ENCODE measurements around the gene ALX1.

Gene ALX1

GRCh38 chr12:85280165-85280983 is at the start of gene ALX1:
Gene ALX1 (plus strand): TSS chr12:85280220. CDS start chr12:85280262, 42 bp downstream.
- no peak for DNase-seq

- no peak for DNase-seq
Measured at GRCh38 chr12:85237327-85237726, 42.7 kb upstream of the ALX1 start.

- no peak for DNase-seq
Measured at GRCh38 chr12:85244561-85244960, 35.5 kb upstream of the ALX1 start.

GRCh38 chr12:85253853-85254252 is 26.2 kb upstream of the ALX1 start:
- no peak for DNase-seq

- DNase-seq: no peak
Measured at GRCh38 chr12:85257671-85258070, 22.3 kb upstream of the ALX1 start.

- no peak for DNase-seq
Measured at GRCh38 chr12:85260447-85260846, 19.6 kb upstream of the ALX1 start.

- no peak for DNase-seq
Measured at GRCh38 chr12:85260896-85261295, 19.1 kb upstream of the ALX1 start.

- DNase-seq: no peak
Measured at GRCh38 chr12:85266356-85266755, 13.7 kb upstream of the ALX1 start.

- DNase-seq: no peak
Measured at GRCh38 chr12:85273381-85274314, 6.4 kb upstream of the ALX1 start.

GRCh38 chr12:85274315-85274651 is 5.7 kb upstream of the ALX1 start:
- no peak for DNase-seq

GRCh38 chr12:85275374-85275773 is 4.6 kb upstream of the ALX1 start:
- DNase-seq: no peak

- no peak for DNase-seq
Measured at GRCh38 chr12:85277191-85277590, 2.8 kb upstream of the ALX1 start.

GRCh38 chr12:85277900-85278597 is 2.0 kb upstream of the ALX1 start:
- no peak for DNase-seq

GRCh38 chr12:85278598-85279448 is 1.2 kb upstream of the ALX1 start:
- no peak for DNase-seq

- DNase-seq: no peak
Measured at GRCh38 chr12:85279449-85280164, 413 bp upstream of the ALX1 start.

- no peak for DNase-seq
Measured at GRCh38 chr12:85280984-85281630, 1.1 kb downstream of the ALX1 start.

GRCh38 chr12:85281636-85282312 is 1.8 kb downstream of the ALX1 start:
- no peak for DNase-seq

GRCh38 chr12:85283560-85283959 is 3.5 kb downstream of the ALX1 start:
- DNase-seq: no peak

- no peak for DNase-seq
Measured at GRCh38 chr12:85296362-85296761, 16.3 kb downstream of the ALX1 start.

- no peak for DNase-seq
Measured at GRCh38 chr12:85299053-85299452, 19.0 kb downstream of the ALX1 start.

- DNase-seq: no peak
Measured at GRCh38 chr12:85301051-85301450, 21.0 kb downstream of the ALX1 start.
